BE2C (cell line): ENCODE results near the gene FUT3.

Experiments
- DNase-seq: peaks from one replicate; pipeline ENCODE4 v3.0.0-alpha.2; 2020
- H3K27me3 ChIP-seq: fragments of 250-450 bp; sonication (Bioruptor Pico); 2 replicates; pipeline ENCODE4 v1.5.1; 2020; ENCODE audit warnings: mild to moderate bottlenecking
- H3K36me3 ChIP-seq: fragments of 250-450 bp; sonication (Bioruptor Pico); 2 replicates; pipeline ENCODE4 v1.5.1; 2020; ENCODE audit warnings: mild to moderate bottlenecking
- H3K4me1 ChIP-seq: fragments of 250-450 bp; sonication (Bioruptor Pico); 2 replicates; pipeline ENCODE4 v1.5.1; 2020
- H3K4me3 ChIP-seq: 2 replicates; pipeline ENCODE4 v1.5.1; 2011; ENCODE audit warnings: low read depth, low read length
- H3K9me3 ChIP-seq: fragments of 250-450 bp; sonication (Bioruptor Pico); 2 replicates; pipeline ENCODE4 v1.5.1; 2020
- TF ChIP-seq, protein P1 (sequence below): IDR thresholded peaks from 2 replicates; pipeline ENCODE4 v1.5.1; 2012; ENCODE audit warnings: mild to moderate bottlenecking, low read depth, low read length

The FUT3 gene

DNA sequence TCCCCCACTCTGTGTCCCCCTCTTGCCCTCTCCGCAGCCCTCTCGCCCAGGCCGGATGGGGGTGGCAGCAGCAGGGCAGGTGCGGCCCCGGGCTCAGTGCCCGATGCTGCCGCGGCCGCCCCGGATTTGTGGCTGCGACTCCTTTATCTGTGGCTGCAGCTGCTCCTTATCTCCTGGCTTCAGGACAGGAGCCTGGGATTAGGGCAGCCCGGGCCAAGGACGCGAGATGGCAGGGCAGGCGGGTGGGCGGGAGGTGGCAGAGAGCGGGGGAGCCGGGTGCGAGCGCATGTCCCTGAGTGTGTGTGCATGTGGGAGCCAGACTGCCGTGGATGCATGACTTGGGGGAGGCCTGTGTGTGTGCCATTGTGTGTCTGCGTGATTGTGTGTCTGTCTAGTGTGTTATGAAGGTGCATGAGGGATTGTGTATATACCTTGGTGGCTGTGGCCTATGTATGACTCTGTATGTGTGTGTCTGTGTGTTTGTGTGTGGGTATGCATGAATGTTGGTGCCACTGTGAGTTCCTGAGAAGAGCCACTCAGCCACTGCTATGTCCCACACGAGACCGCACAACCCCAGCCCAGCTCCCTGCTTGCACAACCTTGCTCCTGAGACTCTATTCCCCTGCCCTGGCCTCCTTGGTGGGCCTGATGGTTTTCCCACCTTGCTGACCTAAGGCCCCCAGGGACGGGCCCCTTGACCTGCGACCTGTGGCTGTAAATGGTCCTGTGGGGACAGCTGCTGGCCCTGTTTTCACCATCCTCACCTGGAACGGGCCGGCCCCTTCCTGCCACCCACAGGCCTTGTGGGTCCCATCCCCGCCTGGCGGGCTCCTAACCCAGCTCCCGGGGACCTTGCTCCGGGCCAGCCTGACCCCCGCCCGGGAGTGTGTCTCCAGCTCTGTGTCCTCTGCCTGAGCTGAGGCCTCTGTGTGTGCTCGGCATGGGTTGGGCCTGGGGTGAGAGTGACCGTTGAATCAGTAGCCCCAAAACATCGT is 51.7 kb downstream of the FUT3 start:
- H3K9me3 ChIP-seq: no peaks in the 10 kb centered on the region
- H3K36me3 ChIP-seq: no peaks in the 10 kb centered on the region
- TF ChIP-seq, protein P1, sequence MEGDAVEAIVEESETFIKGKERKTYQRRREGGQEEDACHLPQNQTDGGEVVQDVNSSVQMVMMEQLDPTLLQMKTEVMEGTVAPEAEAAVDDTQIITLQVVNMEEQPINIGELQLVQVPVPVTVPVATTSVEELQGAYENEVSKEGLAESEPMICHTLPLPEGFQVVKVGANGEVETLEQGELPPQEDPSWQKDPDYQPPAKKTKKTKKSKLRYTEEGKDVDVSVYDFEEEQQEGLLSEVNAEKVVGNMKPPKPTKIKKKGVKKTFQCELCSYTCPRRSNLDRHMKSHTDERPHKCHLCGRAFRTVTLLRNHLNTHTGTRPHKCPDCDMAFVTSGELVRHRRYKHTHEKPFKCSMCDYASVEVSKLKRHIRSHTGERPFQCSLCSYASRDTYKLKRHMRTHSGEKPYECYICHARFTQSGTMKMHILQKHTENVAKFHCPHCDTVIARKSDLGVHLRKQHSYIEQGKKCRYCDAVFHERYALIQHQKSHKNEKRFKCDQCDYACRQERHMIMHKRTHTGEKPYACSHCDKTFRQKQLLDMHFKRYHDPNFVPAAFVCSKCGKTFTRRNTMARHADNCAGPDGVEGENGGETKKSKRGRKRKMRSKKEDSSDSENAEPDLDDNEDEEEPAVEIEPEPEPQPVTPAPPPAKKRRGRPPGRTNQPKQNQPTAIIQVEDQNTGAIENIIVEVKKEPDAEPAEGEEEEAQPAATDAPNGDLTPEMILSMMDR: no peak
- DNase-seq: peak; percentile 87
- H3K4me1 ChIP-seq: peaks cover 33% of the 10 kb centered on the region
- no peaks in the 10 kb centered on the region; the same call in 1 of the 2 replicates for H3K27me3 ChIP-seq
- peak overlapping the region; percentile 14; the same call in 1 of the 2 replicates for H3K4me3 ChIP-seq

DNA sequence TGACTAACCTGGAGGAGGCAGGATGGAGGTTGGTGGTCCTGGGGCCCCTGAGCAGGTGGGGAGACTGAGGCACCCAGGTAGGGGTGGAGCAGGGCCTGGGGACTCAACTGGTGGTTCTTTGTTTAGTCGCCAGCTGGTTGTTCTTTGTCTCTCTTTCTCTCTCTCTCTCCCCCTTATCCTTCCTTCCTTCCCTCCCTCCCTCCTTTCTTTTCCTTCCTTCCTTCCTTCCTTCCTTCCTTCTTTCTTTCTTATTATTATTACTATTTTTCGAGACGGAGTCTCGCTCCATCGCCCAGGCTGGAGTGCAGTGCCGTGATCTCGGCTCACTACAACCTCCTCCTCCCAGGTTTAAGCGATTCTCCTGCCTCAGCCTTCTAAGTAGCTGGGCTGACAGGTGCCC is 53.0 kb downstream of the FUT3 start:
- TF ChIP-seq, protein P1: no peak
- Histone ChIP-seq H3K4me3 (no peak overlapping the region), H3K27me3 (no peaks in the 10 kb centered on the region), H3K4me1 (peaks cover 24% of the 10 kb centered on the region), H3K36me3 (no peaks in the 10 kb centered on the region), H3K9me3 (no peaks in the 10 kb centered on the region)
- no peak for DNase-seq

DNA sequence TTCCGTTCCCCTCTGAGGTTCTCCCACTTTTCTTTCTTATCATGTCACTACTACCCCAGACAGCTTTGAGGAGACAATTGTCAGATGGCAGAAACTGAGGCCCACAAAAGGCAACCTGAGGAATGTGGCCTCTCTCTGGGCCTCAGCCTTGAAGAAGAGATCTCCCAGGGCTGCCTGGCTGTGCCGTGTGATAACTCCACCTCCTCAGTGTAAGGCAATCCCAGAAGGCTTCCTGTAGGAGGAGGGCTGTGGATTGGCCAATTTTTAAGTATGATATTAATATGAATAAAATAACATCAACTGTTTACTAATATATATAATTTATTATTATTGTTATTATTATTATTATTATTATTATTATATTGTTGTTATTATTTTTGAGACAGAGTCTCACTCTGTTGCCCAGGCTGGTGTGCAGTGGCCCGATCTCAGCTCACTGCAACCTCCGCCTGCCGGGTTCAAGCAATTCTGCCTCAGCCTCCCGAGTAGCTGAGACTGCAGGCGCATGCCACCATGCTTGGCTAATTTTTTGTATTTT is 55.8 kb downstream of the FUT3 start:
- no peaks in the 10 kb centered on the region for H3K27me3 ChIP-seq
- H3K4me1 ChIP-seq: peaks cover 15% of the 10 kb centered on the region
- H3K36me3 ChIP-seq: no peaks in the 10 kb centered on the region
- no peaks in the 10 kb centered on the region for H3K9me3 ChIP-seq
- DNase-seq: no peak
- H3K4me3 ChIP-seq: no peak overlapping the region
- TF ChIP-seq, protein P1: no peak

DNA sequence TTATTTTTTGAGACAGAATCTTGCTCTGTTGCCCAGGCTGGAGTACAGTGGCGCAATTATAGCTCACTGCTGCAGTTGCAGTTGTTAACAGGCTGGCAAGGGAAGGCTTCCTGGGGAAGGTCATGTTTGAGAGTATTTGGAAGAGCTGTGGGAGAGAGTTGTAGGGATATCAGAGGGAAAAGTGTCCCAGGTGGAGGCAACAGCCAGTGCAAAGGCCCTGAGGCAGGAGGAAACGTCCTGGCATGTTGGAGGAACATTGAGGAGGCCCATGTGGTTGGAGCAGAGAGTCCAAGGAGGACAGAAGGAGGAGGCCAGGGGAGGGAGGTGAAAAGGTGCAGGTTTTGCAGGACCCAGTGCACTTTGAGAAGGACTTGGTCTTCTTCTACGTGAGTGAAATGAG is 58.1 kb downstream of the FUT3 start:
- DNase-seq: no peak
- peaks cover 21% of the 10 kb centered on the region for H3K36me3 ChIP-seq
- no peaks in the 10 kb centered on the region for H3K27me3 ChIP-seq
- no peak overlapping the region for H3K4me3 ChIP-seq
- H3K9me3 ChIP-seq: no peaks in the 10 kb centered on the region
- no peaks in the 10 kb centered on the region for H3K4me1 ChIP-seq
- TF ChIP-seq, protein P1: no peak
